ENCODE results near the gene CYS1.

Gene CYS1

GRCh38 chr2:10054424-10054823 lies 25.8 kb downstream of the CYS1 start:
- peaks cover 7% of the 10 kb centered on the region for H3K4me1 Mint-ChIP-seq (ENCODE audit: low read depth)
- peaks cover 24% of the 10 kb centered on the region for H3K36me3 Mint-ChIP-seq (ENCODE audit: low read depth)
- peaks cover 6% of the 10 kb centered on the region for H3K27me3 Mint-ChIP-seq
- H3K27ac Mint-ChIP-seq: no peak overlapping the region
- no peak overlapping the region for H3K4me3 Mint-ChIP-seq
- H3K9me3 Mint-ChIP-seq: no peaks in the 10 kb centered on the region

GRCh38 chr2:10053351-10053750 lies 26.9 kb downstream of the CYS1 start:
- Mint-ChIP-seq H3K27ac (no peak overlapping the region), H3K4me3 (no peak overlapping the region), H3K36me3 (ENCODE audit: low read depth) (peaks cover 24% of the 10 kb centered on the region), H3K9me3 (no peaks in the 10 kb centered on the region), H3K27me3 (peaks cover 6% of the 10 kb centered on the region), H3K4me1 (ENCODE audit: low read depth) (peaks cover 7% of the 10 kb centered on the region)

GRCh38 chr2:10052216-10052615 lies 28.0 kb downstream of the CYS1 start:
- Mint-ChIP-seq H3K4me3 (no peak overlapping the region), H3K9me3 (no peaks in the 10 kb centered on the region), H3K27me3 (peaks cover 6% of the 10 kb centered on the region), H3K4me1 (ENCODE audit: low read depth) (peaks cover 6% of the 10 kb centered on the region), H3K36me3 (ENCODE audit: low read depth) (peaks cover 24% of the 10 kb centered on the region), H3K27ac (no peak overlapping the region)

- no peaks in the 10 kb centered on the region for H3K9me3 Mint-ChIP-seq
Observed at GRCh38 chr2:10048501-10049171, 31.6 kb downstream of the CYS1 start.

GRCh38 chr2:10047616-10048500 lies 32.4 kb downstream of the CYS1 start:
- Mint-ChIP-seq H3K36me3 (ENCODE audit: low read depth) (peaks cover 8% of the 10 kb centered on the region), H3K9me3 (no peaks in the 10 kb centered on the region), H3K27ac (no peak overlapping the region)

More at GRCh38 chr2:10048501-10049171, 31.6 kb downstream of the CYS1 start:
- Mint-ChIP-seq H3K4me3 (no peak overlapping the region), H3K4me1 (ENCODE audit: low read depth) (peaks cover 12% of the 10 kb centered on the region), H3K36me3 (ENCODE audit: low read depth) (peaks cover 15% of the 10 kb centered on the region), H3K27me3 (no peaks in the 10 kb centered on the region), H3K27ac (no peak overlapping the region)

GRCh38 chr2:10046931-10047330 lies 33.3 kb downstream of the CYS1 start:
- H3K4me1 Mint-ChIP-seq (ENCODE audit: low read depth): peaks cover 20% of the 10 kb centered on the region
- no peak overlapping the region for H3K27ac Mint-ChIP-seq
- peaks cover 4% of the 10 kb centered on the region for H3K36me3 Mint-ChIP-seq (ENCODE audit: low read depth)
- peaks cover 6% of the 10 kb centered on the region for H3K27me3 Mint-ChIP-seq
- no peaks in the 10 kb centered on the region for H3K9me3 Mint-ChIP-seq
- no peak overlapping the region for H3K4me3 Mint-ChIP-seq

More at GRCh38 chr2:10047616-10048500, 32.4 kb downstream of the CYS1 start:
- H3K27me3 Mint-ChIP-seq: peaks cover under 1% of the 10 kb centered on the region
- no peak overlapping the region for H3K4me3 Mint-ChIP-seq
- H3K4me1 Mint-ChIP-seq (ENCODE audit: low read depth): peaks cover 13% of the 10 kb centered on the region

GRCh38 chr2:10045561-10046355 lies 34.5 kb downstream of the CYS1 start:
- H3K4me1 Mint-ChIP-seq (ENCODE audit: low read depth): peaks cover 20% of the 10 kb centered on the region
- H3K27me3 Mint-ChIP-seq: peaks cover 6% of the 10 kb centered on the region
- H3K9me3 Mint-ChIP-seq: no peaks in the 10 kb centered on the region
- peak overlapping the region; percentile 21 for H3K4me3 Mint-ChIP-seq
- H3K36me3 Mint-ChIP-seq (ENCODE audit: low read depth): peaks cover 3% of the 10 kb centered on the region
- no peak overlapping the region for H3K27ac Mint-ChIP-seq

- peak overlapping the region; percentile 67 for H3K4me3 Mint-ChIP-seq
- no peaks in the 10 kb centered on the region for H3K9me3 Mint-ChIP-seq
- H3K27me3 Mint-ChIP-seq: peaks cover 6% of the 10 kb centered on the region
- H3K36me3 Mint-ChIP-seq (ENCODE audit: low read depth): peaks cover 3% of the 10 kb centered on the region
- peaks cover 20% of the 10 kb centered on the region for H3K4me1 Mint-ChIP-seq (ENCODE audit: low read depth)
- peak overlapping the region; percentile 56 for H3K27ac Mint-ChIP-seq
Observed at GRCh38 chr2:10043906-10044601, 36.2 kb downstream of the CYS1 start.

GRCh38 chr2:10043256-10043905 lies 36.8 kb downstream of the CYS1 start, which contains the start of gene KLF11:
Gene KLF11 (plus strand): TSS chr2:10043550. CDS start chr2:10043717, 167 bp downstream.
- Mint-ChIP-seq H3K27ac (peak within 1 kb of the TSS; percentile 89), H3K4me3 (peak within 1 kb of the TSS; percentile 78), H3K27me3 (peaks cover 6% of the 10 kb centered on the region), H3K4me1 (ENCODE audit: low read depth) (peaks cover 20% of the 10 kb centered on the region), H3K9me3 (no peaks in the 10 kb centered on the region), H3K36me3 (ENCODE audit: low read depth) (peaks cover 3% of the 10 kb centered on the region)

GRCh38 chr2:10042301-10043161 lies 37.7 kb downstream of the CYS1 start:
- Mint-ChIP-seq H3K4me1 (ENCODE audit: low read depth) (peaks cover 20% of the 10 kb centered on the region), H3K27me3 (peaks cover 6% of the 10 kb centered on the region), H3K36me3 (ENCODE audit: low read depth) (peaks cover 3% of the 10 kb centered on the region), H3K27ac (peak overlapping the region; percentile 89), H3K9me3 (no peaks in the 10 kb centered on the region), H3K4me3 (peak overlapping the region; percentile 78)

- Mint-ChIP-seq H3K27ac (no peak overlapping the region), H3K27me3 (peaks cover 6% of the 10 kb centered on the region), H3K36me3 (ENCODE audit: low read depth) (peaks cover 3% of the 10 kb centered on the region), H3K4me3 (no peak overlapping the region), H3K4me1 (ENCODE audit: low read depth) (peaks cover 20% of the 10 kb centered on the region), H3K9me3 (no peaks in the 10 kb centered on the region)
Observed at GRCh38 chr2:10041711-10042110, 38.5 kb downstream of the CYS1 start.

GRCh38 chr2:10039658-10040410 lies 40.4 kb downstream of the CYS1 start:
- peaks cover 6% of the 10 kb centered on the region for H3K27me3 Mint-ChIP-seq
- no peaks in the 10 kb centered on the region for H3K9me3 Mint-ChIP-seq
- peaks cover 28% of the 10 kb centered on the region for H3K4me1 Mint-ChIP-seq (ENCODE audit: low read depth)
- H3K27ac Mint-ChIP-seq: no peak overlapping the region
- H3K4me3 Mint-ChIP-seq: no peak overlapping the region
- peaks cover 3% of the 10 kb centered on the region for H3K36me3 Mint-ChIP-seq (ENCODE audit: low read depth)

Measured in stimulated activated naive CD8-positive, alpha-beta T cell treated with anti-CD3 and anti-CD28 coated beads, Interleukin-15, Interleukin-2, amounts not matched to agents 100 ng/mL and 50 ng/mL, for 24 hours (primary cell).